OCI-LY7 (cell line): Measurements from ENCODE around the gene PTX4. TPM values are rescaled to one million over a fixed set of nuclear protein-coding genes. Genes with fewer than 3 reads are reported as not detected.

Experiments
- BruUV-seq: library from RNA; stranded (reverse); fragments of 400-500 nt; replicated peaks from 2 replicates; lab custom pipeline; 2021; lab: Mats Ljungman, UMichigan
- CTCF ChIA-PET: fragments of 300-600 bp; sonication (Branson Sonifier 250); formaldehyde crosslinking; loops from one replicate; lab custom pipeline; 2022; ENCODE audit warnings: antibody characterized with exemption; ENCODE audit not compliant: unreplicated experiment; lab: Charles Lee
- POLR2A ChIA-PET: fragments of 300-600 bp; sonication (Branson Sonifier 250); formaldehyde crosslinking; loops from one replicate; lab custom pipeline; 2022; ENCODE audit warnings: antibody characterized with exemption; lab: Charles Lee
- DNase-seq: peaks from one replicate; pipeline ENCODE4 v3.0.0-alpha.2; 2015; ENCODE audit warnings: low spot score
- H2AFZ ChIP-seq: fragments of 200-600 bp; sonication (generic), shearing (Covaris generic); 2 replicates; pipeline ENCODE4 v1.6.1; 2014; ENCODE audit warnings: mild to moderate bottlenecking, antibody characterized with exemption, low read length, moderate library complexity
- H3K27ac ChIP-seq: fragments of 200-600 bp; sonication (generic); 2 replicates; pipeline ENCODE4 v1.5.1; 2014; ENCODE audit warnings: mixed run types, low read depth, mild to moderate bottlenecking, moderate library complexity, low read length, inconsistent platforms; ENCODE audit not compliant: poor library complexity, severe bottlenecking
- H3K36me3 ChIP-seq: fragments of 200-600 bp; sonication (generic); 2 replicates; pipeline ENCODE4 v1.6.1; 2014; ENCODE audit warnings: mild to moderate bottlenecking, antibody characterized with exemption, low read length, moderate library complexity, mixed read lengths; ENCODE audit not compliant: insufficient read depth
- H3K4me1 ChIP-seq: fragments of 200-600 bp; sonication (generic); 2 replicates; pipeline ENCODE4 v1.5.1; 2014; ENCODE audit warnings: mild to moderate bottlenecking, low read length; ENCODE audit not compliant: insufficient read depth, poor library complexity, severe bottlenecking
- H3K4me2 ChIP-seq: fragments of 200-600 bp; sonication (generic); 2 replicates; pipeline ENCODE4 v1.6.1; 2014; ENCODE audit warnings: mild to moderate bottlenecking, low read length
- H3K4me3 ChIP-seq: fragments of 200-600 bp; sonication (generic); 2 replicates; pipeline ENCODE4 v1.5.1; 2014; ENCODE audit warnings: mild to moderate bottlenecking, low read depth, low read length; ENCODE audit not compliant: poor library complexity, severe bottlenecking
- H3K79me2 ChIP-seq: fragments of 200-600 bp; sonication (generic); 2 replicates; pipeline ENCODE4 v1.6.1; 2016; ENCODE audit warnings: low read depth, mild to moderate bottlenecking, low read length, moderate library complexity, mixed read lengths; ENCODE audit not compliant: insufficient read depth
- H3K9me2 ChIP-seq: fragments of 200-600 bp; sonication (generic); 2 replicates; pipeline ENCODE4 v1.6.1; 2016; ENCODE audit warnings: mild to moderate bottlenecking, low read length, mixed read lengths; ENCODE audit not compliant: insufficient read depth
- H3K9me3 ChIP-seq: fragments of 200-600 bp; sonication (generic); 2 replicates; pipeline ENCODE4 v1.6.1; 2014; ENCODE audit warnings: mild to moderate bottlenecking, mixed run types, low read length, mixed read lengths
- H4K20me1 ChIP-seq: fragments of 200-600 bp; sonication (generic); 2 replicates; pipeline ENCODE4 v1.6.1; 2014; ENCODE audit warnings: mild to moderate bottlenecking, antibody characterized with exemption, low read length, moderate library complexity, mixed read lengths; ENCODE audit not compliant: insufficient read depth
- CTCF ChIP-seq: fragments of 200-600 bp; sonication (generic); conservative IDR thresholded peaks from 2 replicates; pipeline ENCODE4 v1.5.1; 2014; ENCODE audit warnings: mild to moderate bottlenecking, antibody characterized with exemption, low read length, moderate library complexity, mixed read lengths
- EZH2phosphoT487 ChIP-seq: fragments of 200-600 bp; sonication (generic); IDR thresholded peaks from 2 replicates; pipeline ENCODE4 v1.6.1; 2018; ENCODE audit warnings: low read depth, borderline replicate concordance, mild to moderate bottlenecking, mixed run types, antibody characterized with exemption, low read length, moderate library complexity, mixed read lengths
- intact Hi-C: fragments of 100-400 bp; cut with micrococcal nuclease; formaldehyde crosslinking; loops from one replicate; pipeline ENCODE4 v1.10.0; 2022; ENCODE audit not compliant: unreplicated experiment
- total RNA-seq, 2 experiments: library from RNA; depleted of rRNA in 1 of 2; stranded (reverse); fragments of >200 nt in 1 of 2; shearing (Covaris generic) in 1 of 2; gene quantifications; 2 replicates each; pipeline ENCODE4 v1.2.3, GENCODE V29; 2014 to 2022

Gene PTX4
- total RNA-seq, 2 experiments from 2014 or later = not detected

GRCh38 chr16:1477033-1477432 is 11.7 kb downstream of the PTX4 start:
- Histone ChIP-seq H3K9me2 (no peaks in the 10 kb centered on the region), H3K79me2 (peaks cover 10% of the 10 kb centered on the region; the same call in 1 of the 2 replicates), H4K20me1 (no peaks in the 10 kb centered on the region), H3K27ac (no peak overlapping the region), H3K4me1 (peaks cover 15% of the 10 kb centered on the region), H2AFZ (no peak overlapping the region), H3K4me3 (no peak overlapping the region), H3K4me2 (no peak overlapping the region), H3K36me3 (no peaks in the 10 kb centered on the region), H3K9me3 (no peaks in the 10 kb centered on the region)
- TF ChIP-seq EZH2phosphoT487 (no peak), CTCF (no peak)
- ChIA-PET POLR2A (no interaction called here), CTCF (no interaction called here)
- DNase-seq = no peak
- BruUV-seq = no TSS peak
- intact Hi-C loops = no loop called here

GRCh38 chr16:1475552-1476114 is 13.1 kb downstream of the PTX4 start:
- POLR2A ChIA-PET = no interaction called here
- BruUV-seq = TSS peak; percentile 77
- peak overlapping the region; percentile 83 for H3K4me2 ChIP-seq
- peaks cover 15% of the 10 kb centered on the region for H3K4me1 ChIP-seq
- H2AFZ ChIP-seq = peak overlapping the region; percentile 88; the same call in 1 of the 2 replicates
- H3K9me3 ChIP-seq = no peaks in the 10 kb centered on the region
- no peaks in the 10 kb centered on the region for H3K36me3 ChIP-seq
- intact Hi-C loops = no loop called here
- no peaks in the 10 kb centered on the region for H4K20me1 ChIP-seq
- TF ChIP-seq EZH2phosphoT487 = no peak
- no peak for TF ChIP-seq CTCF
- DNase-seq = no peak
- CTCF ChIA-PET = no interaction called here
- H3K27ac ChIP-seq = peak overlapping the region; percentile 63
- H3K4me3 ChIP-seq = peak overlapping the region; percentile 85
- peaks cover 10% of the 10 kb centered on the region; the same call in 1 of the 2 replicates for H3K79me2 ChIP-seq
- no peaks in the 10 kb centered on the region for H3K9me2 ChIP-seq

DNA sequence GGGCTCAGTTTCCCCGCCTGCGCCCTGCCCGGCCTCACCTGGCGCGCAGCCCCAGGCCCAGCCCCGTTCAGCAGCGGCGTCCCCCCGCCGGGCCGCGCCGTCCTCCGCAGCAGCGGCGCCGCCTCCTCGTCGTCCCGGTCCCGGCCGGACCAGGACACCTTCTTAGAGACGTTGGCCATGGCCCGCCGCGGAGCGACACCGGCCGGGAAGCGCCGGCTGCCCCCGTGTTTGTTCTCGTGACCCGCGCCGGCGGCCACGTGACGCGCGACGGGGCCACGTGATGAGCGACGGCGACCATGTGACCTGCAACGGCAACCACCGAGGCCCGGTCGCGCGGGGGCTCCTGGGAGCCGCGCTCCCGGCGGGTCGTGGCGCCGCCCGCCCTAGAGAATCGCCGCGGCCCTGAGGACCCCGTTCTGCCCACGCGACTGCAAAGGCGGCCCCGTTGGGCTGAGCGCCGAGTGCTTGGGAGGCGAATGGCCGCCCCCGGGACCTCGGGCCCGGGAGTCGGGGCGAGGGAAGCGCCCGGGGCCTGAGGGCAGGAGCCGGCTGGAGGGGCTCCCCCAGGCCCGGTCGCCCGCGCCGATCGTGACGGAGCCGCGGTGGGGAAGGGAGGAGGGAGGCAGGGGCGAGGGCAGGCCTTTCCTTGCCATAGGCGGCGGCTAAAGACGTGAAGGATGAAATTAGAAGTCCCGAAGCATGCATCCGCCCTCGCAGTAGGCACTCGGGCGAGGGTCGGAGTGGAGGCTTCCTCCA is 13.8 kb downstream of the PTX4 start, which contains the start of gene CLCN7:
Gene CLCN7 (minus strand): TSS at position 233 of the 756 bp plus-strand sequence. CDS start 54 bp downstream, at position 179.
- DNase-seq = peak; percentile 87
- no peak for TF ChIP-seq CTCF
- TF ChIP-seq EZH2phosphoT487 = no peak
- BruUV-seq = no TSS peak
- ChIA-PET CTCF (no interaction called here), POLR2A (no interaction called here)
- peak within 1 kb of the TSS; percentile 99 for H3K4me2 ChIP-seq
- peaks cover 10% of the 10 kb centered on the region; the same call in 1 of the 2 replicates for H3K79me2 ChIP-seq
- peak within 1 kb of the TSS; percentile 88 for H2AFZ ChIP-seq
- peak within 1 kb of the TSS; percentile 63 for H3K27ac ChIP-seq
- H3K9me2 ChIP-seq = no peaks in the 10 kb centered on the region
- intact Hi-C loops = no loop called here
- no peaks in the 10 kb centered on the region for H3K9me3 ChIP-seq
- no peaks in the 10 kb centered on the region for H4K20me1 ChIP-seq
- H3K4me1 ChIP-seq = peaks cover 15% of the 10 kb centered on the region
- no peaks in the 10 kb centered on the region for H3K36me3 ChIP-seq
- H3K4me3 ChIP-seq = peak within 1 kb of the TSS; percentile 85
